ENCODE measurements around the gene FOXC1.

FOXC1 gene

DNA sequence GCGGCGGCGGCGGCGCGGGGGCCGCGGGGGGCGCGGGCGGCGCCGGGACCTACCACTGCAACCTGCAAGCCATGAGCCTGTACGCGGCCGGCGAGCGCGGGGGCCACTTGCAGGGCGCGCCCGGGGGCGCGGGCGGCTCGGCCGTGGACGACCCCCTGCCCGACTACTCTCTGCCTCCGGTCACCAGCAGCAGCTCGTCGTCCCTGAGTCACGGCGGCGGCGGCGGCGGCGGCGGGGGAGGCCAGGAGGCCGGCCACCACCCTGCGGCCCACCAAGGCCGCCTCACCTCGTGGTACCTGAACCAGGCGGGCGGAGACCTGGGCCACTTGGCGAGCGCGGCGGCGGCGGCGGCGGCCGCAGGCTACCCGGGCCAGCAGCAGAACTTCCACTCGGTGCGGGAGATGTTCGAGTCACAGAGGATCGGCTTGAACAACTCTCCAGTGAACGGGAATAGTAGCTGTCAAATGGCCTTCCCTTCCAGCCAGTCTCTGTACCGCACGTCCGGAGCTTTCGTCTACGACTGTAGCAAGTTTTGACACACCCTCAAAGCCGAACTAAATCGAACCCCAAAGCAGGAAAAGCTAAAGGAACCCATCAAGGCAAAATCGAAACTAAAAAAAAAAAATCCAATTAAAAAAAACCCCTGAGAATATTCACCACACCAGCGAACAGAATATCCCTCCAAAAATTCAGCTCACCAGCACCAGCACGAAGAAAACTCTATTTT is 2.0 kb downstream of the FOXC1 start:
- no peak for DNase-seq (ENCODE audit: low spot score)
- FAIRE-seq, result no peak

DNA sequence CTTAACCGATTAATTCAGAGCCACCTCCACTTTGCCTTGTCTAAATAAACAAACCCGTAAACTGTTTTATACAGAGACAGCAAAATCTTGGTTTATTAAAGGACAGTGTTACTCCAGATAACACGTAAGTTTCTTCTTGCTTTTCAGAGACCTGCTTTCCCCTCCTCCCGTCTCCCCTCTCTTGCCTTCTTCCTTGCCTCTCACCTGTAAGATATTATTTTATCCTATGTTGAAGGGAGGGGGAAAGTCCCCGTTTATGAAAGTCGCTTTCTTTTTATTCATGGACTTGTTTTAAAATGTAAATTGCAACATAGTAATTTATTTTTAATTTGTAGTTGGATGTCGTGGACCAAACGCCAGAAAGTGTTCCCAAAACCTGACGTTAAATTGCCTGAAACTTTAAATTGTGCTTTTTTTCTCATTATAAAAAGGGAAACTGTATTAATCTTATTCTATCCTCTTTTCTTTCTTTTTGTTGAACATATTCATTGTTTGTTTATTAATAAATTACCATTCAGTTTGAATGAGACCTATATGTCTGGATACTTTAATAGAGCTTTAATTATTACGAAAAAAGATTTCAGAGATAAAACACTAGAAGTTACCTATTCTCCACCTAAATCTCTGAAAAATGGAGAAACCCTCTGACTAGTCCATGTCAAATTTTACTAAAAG is 2.7 kb downstream of the FOXC1 start:
- no peak for DNase-seq (ENCODE audit: low spot score)
- FAIRE-seq, result no peak

DNA sequence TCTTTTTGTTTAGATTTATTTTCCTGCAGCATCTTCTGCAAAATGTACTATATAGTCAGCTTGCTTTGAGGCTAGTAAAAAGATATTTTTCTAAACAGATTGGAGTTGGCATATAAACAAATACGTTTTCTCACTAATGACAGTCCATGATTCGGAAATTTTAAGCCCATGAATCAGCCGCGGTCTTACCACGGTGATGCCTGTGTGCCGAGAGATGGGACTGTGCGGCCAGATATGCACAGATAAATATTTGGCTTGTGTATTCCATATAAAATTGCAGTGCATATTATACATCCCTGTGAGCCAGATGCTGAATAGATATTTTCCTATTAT is 3.2 kb downstream of the FOXC1 start:
- DNase-seq (ENCODE audit: low spot score) (peak; percentile 32), FAIRE-seq (peak; percentile 24)

DNA sequence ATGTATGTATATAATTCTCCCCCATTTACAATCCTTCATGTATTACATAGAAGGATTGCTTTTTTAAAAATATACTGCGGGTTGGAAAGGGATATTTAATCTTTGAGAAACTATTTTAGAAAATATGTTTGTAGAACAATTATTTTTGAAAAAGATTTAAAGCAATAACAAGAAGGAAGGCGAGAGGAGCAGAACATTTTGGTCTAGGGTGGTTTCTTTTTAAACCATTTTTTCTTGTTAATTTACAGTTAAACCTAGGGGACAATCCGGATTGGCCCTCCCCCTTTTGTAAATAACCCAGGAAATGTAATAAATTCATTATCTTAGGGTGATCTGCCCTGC is 3.6 kb downstream of the FOXC1 start:
- no peak for DNase-seq (ENCODE audit: low spot score)
- FAIRE-seq, result no peak

DNA sequence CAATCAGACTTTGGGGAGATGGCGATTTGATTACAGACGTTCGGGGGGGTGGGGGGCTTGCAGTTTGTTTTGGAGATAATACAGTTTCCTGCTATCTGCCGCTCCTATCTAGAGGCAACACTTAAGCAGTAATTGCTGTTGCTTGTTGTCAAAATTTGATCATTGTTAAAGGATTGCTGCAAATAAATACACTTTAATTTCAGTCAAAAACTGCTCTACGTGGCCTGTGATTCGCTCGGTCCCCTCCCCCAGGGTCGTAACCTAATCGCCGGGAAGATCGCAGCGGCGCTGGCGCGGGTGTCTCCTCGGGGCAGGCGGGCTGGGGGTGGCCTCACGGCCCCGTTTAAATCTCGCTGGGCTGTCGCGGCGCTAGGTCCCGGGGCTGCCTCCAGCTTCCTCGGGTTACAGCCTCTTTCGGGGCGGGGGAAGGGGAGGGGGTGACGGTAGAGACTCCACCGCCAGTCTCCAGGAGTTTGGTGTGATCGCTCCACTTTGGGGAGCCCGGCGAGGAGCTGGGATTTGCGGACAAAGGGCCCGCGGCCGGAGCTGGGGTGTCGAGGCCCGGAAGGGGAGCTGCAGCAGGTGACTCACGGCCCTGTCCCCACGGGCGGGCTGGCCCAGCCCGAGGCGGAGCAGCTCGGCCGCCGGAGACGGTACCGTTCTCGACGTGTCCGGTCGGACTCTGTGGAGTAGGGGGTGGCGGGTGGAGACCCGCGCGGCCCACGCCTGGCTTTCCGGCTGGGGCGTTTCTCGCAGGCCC is 4.2 kb downstream of the FOXC1 start:
- DNase-seq (ENCODE audit: low spot score) (no peak), FAIRE-seq (no peak)

DNA sequence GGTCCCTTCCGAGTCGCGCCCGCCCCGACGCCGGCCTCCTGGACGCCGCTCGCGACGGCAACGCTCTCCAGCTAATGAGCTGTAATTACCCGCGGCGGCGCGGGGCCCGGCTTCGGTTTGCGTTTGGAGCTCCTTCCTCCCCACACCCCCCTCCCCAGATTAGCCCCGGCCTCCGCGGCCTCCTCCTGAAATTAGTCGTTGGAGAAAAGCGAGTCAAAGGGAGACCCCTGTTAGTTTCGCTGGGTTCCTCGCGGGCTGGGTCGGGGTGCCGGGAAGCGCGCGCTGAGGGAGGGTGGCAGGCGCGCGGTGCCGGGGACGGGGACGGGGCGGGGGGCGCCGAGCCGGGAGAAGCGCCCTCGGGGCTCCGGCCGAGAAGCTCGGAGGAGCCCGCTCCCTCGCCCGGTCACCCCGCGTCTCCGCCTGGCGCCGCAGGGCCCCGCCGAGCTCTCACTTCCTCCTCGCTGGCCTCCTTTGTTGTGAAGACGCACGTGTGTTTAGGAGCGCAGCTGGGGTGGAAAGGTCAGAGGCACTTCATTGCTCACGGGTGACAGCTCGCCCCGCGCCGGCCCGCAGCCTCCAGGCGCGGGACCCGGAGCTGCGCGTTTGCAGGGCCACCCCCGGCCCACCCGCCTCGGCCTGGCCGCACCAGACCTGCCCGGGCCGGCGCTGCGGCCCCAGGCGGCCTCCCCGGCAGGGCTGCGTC is 4.9 kb downstream of the FOXC1 start:
- DNase-seq (ENCODE audit: low spot score) (no peak), FAIRE-seq (no peak)

DNA sequence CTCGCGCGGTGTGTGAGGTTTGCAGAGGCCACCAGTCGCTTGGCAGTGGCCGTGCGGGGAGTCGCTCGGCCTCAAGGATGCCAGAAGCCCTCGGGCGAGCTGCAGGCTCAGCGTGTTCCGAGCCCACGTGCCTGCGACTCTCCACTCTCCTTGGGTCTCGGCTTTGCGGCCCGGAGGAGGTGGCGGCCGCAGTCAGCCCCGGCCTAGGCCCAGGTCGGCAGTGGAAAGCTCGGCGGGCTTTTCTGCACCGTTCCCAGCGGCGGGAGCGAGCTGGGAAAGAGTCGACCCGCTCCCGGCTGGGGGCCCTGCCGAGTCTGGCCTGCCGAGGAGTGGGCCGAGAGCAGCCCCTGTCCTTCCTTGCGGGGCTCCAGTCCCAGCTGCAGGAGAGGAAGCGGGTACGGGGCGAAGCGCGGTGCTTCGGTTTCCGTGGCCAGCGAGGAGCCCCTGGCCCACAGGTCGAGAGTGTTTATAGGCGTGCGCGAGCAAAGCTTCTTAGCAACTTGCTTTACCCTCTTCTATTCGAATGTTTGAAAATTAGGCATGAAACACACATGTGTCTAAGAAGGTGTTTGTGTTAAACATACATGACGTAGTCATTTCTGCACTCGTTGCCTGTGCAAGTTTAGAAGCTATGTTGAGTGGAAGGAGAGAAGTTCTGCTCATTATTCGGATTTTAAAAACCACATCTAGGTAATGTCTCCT is 5.6 kb downstream of the FOXC1 start:
- DNase-seq (ENCODE audit: low spot score) (no peak), FAIRE-seq (no peak)

DNA sequence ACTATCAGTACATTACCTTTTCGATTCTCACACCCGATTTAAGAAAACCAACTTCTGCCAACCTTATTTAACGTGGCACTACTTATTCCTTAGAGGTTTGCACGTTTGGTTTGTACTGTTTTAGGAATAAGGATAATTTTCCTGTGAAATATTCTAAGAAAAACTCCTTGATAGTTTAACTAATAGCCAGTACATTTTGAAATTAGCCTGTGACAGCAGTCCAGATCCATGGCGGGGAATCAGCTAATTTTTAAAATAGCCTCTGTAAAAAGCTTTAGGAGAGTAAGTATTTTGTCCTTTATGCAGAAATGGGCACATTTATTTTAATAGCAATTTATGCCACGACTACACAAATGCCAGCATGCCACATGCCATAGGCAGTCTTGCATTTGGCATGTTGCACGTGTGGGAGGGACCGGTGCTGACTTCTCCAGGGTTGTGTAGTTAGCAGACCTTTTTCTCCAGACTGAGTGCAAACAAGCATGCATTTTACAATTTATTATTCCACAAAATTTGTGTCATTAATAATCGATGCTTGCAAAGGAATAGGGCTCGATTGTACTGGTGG is 6.2 kb downstream of the FOXC1 start:
- FAIRE-seq, result no peak
- DNase-seq (ENCODE audit: low spot score), result no peak

DNA sequence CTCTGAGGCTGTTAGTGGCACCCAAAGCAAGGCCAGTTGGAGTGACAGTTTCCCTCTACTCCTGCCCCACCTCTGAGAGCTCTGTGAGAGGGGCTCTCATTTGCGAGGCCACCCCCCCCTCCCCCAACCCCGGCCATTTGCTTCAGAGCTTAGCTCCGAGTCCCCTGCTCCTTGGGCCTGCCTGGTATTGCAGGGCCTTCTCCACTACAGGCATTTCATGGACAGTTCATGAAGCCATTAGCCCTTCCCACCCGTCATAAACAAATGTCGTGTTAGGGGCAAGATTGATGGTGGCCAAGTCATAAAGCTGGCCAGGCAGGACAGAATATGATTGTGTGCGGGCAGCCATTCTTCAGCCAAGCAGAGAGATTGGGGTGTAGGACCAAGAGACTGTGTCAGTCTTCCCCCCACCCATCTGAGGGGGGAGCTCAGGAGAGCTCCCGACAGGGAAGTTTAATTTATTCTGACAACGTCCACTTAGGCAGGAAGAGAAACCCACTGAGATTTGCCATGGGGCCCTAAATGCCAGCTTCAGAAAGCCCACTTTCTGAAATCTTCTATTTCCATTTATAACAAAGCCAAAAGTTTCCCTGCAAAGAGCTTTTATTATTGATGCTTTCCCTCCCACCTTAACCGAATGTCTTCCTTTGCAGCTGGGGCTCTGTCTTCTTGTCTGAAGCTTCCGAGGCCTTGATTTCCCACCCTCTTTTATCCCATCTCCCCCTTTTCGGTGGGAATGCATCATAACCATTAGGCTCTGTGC is 7.2 kb downstream of the FOXC1 start:
- DNase-seq (ENCODE audit: low spot score) (no peak), FAIRE-seq (no peak)

DNA sequence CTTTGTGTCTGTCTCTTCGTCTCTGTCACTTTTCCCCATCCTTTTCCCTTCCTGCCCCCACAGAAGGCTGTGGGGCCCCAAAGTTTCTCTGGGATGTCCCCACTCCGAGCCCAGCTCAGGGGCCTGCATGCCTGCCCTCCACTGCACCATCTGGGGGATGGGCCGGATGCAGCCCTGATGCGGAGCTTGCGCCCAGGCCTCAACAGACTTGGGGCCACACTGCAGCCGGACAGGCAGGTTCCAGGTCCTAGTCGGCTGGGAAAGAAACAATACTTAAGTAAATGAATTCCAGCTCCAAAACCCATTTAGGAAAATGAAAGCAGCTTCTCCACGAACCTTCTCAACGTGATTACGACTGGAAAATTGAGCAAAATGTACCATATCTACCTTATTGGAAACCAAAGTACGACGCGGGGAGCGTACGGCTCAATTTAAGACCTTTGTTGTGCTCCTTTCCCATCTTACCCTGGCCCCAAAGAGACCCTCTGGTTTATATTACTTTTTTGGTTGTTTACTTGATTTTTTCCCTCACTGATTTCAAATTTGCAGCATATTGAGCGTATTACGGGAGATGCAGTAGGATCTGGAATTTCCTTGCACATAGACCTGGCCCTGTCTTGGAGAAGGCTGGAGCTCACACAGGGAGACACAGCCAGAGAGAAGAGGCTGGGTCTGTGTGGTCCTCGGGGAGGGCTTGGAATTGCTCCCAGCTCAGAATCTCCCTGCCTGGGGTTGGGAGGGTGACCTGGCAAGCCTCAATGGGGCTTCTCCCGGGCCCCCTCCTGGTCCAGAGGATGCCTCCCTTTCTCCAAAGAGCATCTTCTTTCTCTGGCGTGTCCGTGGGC is 8.0 kb downstream of the FOXC1 start:
- FAIRE-seq (no peak), DNase-seq (ENCODE audit: low spot score) (no peak)

DNA sequence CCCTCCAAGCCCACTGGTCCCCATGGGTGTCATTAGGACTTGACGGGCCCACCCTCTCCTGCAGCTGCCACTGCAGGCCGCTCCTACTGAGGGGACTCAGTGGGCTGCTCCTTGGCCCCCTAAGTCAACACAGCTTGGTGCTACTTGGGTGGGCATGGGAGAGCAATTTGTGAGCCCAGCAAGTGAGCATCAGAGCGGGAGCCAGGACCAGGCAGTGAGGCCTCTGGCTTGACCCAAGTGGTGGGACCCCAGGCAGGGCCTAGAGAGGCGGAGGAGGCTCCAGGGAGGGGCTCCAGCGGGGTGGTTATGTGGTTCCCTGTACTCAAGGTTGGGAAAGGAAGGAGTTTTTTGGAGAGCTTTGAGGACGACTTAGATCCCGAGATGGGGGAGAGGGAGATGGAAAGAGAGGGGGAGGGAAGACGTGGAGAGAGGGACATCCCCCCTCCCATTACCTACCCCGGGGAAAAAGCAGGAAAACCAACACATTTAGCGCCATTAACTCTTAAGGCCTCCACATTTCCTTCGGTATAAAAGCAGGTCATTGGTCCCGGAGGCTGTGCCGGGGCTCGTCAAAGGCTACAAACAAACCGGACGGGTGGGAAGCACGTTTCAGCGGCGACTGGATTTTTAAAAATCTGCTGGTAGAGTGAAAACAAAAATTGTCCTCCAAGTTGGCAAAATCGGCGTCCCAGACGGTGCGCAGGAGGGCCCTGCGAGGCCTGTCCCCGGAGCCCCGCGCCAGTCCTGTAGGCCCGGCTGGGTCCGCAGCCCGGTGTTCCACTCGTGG is 8.8 kb downstream of the FOXC1 start:
- FAIRE-seq, result no peak
- DNase-seq (ENCODE audit: low spot score), result no peak

DNA sequence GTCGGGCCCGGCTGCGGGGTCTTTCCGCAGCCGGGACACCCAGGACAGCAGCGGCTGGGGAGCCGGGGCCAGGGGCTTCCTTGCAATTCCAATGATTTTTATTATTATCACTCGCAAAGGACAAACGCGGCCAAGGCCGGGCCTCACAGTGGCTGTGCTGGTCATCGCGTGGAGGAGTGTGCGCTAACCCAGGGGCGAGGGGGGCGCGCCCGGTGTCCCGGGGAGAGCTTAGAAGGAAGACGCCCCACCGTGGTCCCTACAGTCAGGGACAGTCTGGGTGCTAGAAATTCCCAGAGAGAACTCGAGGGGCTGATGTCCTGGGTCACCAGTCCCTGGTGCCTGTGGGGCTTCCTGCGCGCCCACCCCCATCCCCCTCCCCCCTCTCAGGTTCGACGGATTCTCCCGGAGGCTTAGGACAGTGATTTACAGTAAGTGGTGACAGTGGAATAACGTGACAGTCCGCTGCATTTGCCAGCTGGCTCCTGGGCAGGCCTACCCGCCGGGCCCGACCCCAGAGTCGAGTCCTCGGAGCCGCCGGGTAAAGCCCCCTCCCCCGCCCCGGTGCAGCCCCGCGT is 9.5 kb downstream of the FOXC1 start:
- FAIRE-seq (no peak), DNase-seq (ENCODE audit: low spot score) (no peak)

DNA sequence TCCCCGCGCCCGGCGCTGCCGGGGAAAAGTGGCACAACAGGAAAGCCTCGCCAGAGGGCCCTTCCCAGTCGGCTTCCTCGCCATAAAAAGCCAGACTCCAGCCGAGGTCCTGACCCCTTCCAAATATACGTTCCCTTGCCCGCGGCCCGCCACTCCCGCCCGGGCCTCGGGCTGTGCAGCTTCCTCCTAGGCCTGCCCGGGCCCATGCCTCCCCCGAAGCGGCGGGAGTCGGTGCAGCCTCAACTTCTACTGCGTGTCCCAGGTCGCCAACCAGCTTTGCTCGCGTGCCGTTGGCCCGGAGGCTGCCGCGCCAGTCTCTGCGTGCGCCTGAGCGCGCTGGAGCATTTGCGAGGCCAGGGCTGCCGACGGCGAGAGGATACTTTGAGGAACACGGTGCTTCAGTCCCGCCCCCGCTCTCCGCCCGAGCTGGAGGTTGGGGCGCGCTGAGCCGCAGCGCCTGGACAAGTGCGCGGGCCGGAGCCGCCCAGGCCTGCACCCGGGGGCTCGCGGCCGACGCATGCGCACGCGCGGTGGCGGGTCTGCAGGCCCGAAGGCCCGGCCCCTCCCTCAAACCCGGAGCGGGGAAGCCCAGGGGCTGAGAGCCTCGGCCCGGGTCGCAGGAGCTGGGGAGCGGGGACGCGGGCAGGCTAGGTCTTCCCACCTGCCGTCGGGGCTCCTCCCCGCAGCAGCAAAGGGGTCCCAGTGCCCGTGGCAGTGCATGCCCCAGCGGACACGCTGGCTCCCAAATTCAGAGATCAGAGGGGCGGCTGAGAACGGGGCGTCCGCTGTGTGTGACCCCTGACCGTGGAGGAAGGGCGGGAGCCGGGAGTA is 10.2 kb downstream of the FOXC1 start:
- FAIRE-seq (no peak), DNase-seq (ENCODE audit: low spot score) (no peak)

DNA sequence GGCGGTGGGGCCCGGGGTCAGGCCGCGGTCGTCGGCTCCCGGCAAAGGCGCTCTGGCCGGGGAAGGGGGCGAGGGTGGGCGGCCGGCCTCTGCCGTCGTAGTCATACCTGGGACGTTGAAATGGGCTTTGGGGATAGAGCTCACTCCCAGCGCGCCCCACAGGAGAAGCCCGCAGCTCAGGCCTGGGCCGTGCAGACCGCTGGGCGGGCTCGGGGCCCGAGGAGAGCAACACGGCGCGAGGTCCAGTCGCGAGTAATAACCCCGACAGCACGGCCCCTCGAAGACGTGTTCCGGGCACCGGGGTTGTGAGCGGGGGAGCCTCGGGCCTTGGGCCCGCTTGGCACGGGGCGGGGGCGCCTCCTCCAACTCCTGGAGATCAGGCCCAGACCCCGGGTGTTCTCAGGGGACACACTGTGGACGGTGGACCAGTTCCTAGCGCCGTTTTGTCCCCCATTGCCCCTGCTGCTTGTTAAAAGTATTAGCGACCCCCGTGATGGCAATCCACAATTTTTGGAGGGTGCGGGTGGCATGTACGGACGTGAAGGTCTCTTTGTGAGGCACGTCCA is 10.9 kb downstream of the FOXC1 start:
- DNase-seq (ENCODE audit: low spot score) (no peak), FAIRE-seq (no peak)

DNA sequence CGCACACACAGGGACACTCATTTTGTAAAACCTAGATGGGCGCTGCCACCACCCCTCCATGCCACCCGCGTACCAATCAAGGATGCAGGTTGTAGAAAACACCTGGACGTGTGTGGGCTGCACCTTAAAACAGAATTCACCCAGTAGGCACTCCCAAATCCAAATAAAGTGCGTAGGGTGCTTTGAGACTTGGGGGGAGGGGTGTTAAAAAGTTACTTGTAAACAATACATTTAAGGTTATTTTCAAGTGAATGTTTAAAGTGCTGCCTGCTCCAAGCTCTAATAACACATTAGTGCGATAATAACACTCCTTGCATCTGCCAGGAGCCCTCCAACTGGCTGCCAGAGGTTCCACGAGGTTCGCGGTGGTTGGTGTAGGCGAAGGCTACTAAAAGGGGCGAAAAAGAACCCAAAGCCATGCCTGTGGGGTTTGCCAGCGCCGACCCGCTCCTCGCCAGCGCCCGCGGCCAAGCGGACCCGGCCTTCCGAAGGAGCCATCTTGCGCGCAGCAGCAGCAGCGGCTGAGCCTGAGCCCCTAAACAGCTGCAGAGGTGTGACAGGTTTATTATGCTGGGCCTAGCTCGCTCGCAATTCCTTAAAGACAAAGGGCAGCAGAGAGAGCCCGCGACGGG is 11.5 kb downstream of the FOXC1 start:
- FAIRE-seq, result no peak
- DNase-seq (ENCODE audit: low spot score), result no peak

DNA sequence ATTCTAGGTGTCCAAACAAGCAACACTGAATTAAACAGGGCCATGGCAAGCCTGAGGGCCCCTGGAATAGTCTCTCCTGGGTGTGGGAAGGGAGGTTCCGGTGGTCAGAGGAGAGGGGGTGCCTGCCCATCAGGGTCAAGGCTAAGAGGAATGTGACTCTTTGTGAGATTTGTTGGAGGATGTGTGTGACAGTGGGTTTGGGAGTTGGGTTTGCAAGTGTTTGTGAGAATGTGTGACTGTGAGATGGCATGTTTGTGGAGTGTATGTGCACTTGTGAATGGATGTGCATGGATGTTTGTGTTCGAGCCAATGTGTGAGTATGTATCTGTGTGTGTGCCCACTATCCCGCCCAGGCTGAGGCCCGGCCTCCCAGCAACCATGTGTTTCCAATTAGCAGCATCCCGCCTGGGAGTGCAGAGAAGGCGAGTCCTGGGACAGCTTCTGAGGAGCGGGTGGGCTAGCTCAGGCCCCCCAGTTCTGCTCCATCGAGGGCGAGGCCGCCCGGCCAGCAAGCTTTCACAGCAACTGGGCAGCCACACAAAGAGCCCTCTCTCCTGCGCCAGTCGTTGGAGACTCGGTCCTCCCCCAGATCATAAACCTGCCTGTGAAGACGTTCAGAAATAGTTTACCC is 12.6 kb downstream of the FOXC1 start:
- FAIRE-seq, result no peak
- no peak for DNase-seq (ENCODE audit: low spot score)

Measured in RCC 7860 (cell line).